Astrocyte (in vitro differentiated cells and primary cell): Measurements from ENCODE around the gene STXBP1. TPM values are rescaled to one million over a fixed set of nuclear protein-coding genes. Genes with fewer than 3 reads are reported as not detected.

Experiments
- DNase-seq: peaks from one replicate; pipeline ENCODE4 v3.0.0-alpha.2; 2010; ENCODE audit warnings: low read depth
- FAIRE-seq: peaks from 2 replicates; lab custom pipeline; 2011; peaks lifted over from hg19 to GRCh38; lab: Jason Lieb, UNC
- H2AFZ ChIP-seq: 2 replicates; pipeline ENCODE4 v1.6.0; 2012; ENCODE audit warnings: low read depth, low read length, inconsistent platforms
- H3K27ac ChIP-seq: 2 replicates; pipeline ENCODE4 v1.5.1; 2011; ENCODE audit warnings: low read depth, low read length, inconsistent platforms
- H3K27me3 ChIP-seq: 2 replicates; pipeline ENCODE4 v1.6.0; 2011; ENCODE audit warnings: low read length, inconsistent platforms; ENCODE audit not compliant: insufficient read depth
- H3K36me3 ChIP-seq: 2 replicates; pipeline ENCODE4 v1.5.1; 2011; ENCODE audit warnings: low read length, inconsistent platforms; ENCODE audit not compliant: insufficient read depth
- H3K4me1 ChIP-seq: 2 replicates; pipeline ENCODE4 v1.5.1; 2011; ENCODE audit warnings: low read length, inconsistent platforms; ENCODE audit not compliant: insufficient read depth
- H3K4me2 ChIP-seq: 2 replicates; pipeline ENCODE4 v1.6.0; 2012; ENCODE audit warnings: low read length, inconsistent platforms
- H3K4me3 ChIP-seq: 2 replicates; pipeline ENCODE4 v1.5.1; 2011; ENCODE audit warnings: low read depth, mild to moderate bottlenecking, low read length, inconsistent platforms; ENCODE audit not compliant: insufficient read depth
- H3K79me2 ChIP-seq: 2 replicates; pipeline ENCODE4 v1.6.0; 2012; ENCODE audit warnings: mild to moderate bottlenecking, low read length, inconsistent platforms; ENCODE audit not compliant: insufficient read depth
- H3K9ac ChIP-seq: 2 replicates; pipeline ENCODE4 v1.6.0; 2012; ENCODE audit warnings: mild to moderate bottlenecking, low read length, inconsistent platforms
- H3K9me3 ChIP-seq: 2 replicates; pipeline ENCODE4 v1.5.1; 2012; ENCODE audit warnings: low read depth, mild to moderate bottlenecking, low read length, inconsistent platforms; ENCODE audit not compliant: insufficient read depth
- H4K20me1 ChIP-seq: 2 replicates; pipeline ENCODE4 v1.6.0; 2012; ENCODE audit warnings: low read length, inconsistent platforms; ENCODE audit not compliant: insufficient read depth
- H3K27ac Mint-ChIP-seq: one replicate; pipeline ENCODE4 v1.8.0; 2021; ENCODE audit warnings: mild to moderate bottlenecking, mixed read lengths; ENCODE audit not compliant: unreplicated experiment
- H3K27me3 Mint-ChIP-seq: one replicate; pipeline ENCODE4 v1.8.0; 2021; ENCODE audit warnings: low read depth, mixed read lengths; ENCODE audit not compliant: unreplicated experiment
- H3K36me3 Mint-ChIP-seq: one replicate; pipeline ENCODE4 v1.8.0; 2021; ENCODE audit warnings: low read depth, mixed read lengths; ENCODE audit not compliant: unreplicated experiment
- H3K4me1 Mint-ChIP-seq: one replicate; pipeline ENCODE4 v1.8.0; 2021; ENCODE audit warnings: low read depth, mixed read lengths; ENCODE audit not compliant: unreplicated experiment
- H3K4me3 Mint-ChIP-seq: one replicate; pipeline ENCODE4 v1.8.0; 2021; ENCODE audit warnings: mild to moderate bottlenecking, moderate library complexity, mixed read lengths; ENCODE audit not compliant: unreplicated experiment
- H3K9me3 Mint-ChIP-seq: one replicate; pipeline ENCODE4 v1.8.0; 2021; ENCODE audit warnings: mild to moderate bottlenecking, mixed read lengths; ENCODE audit not compliant: unreplicated experiment
- CTCF ChIP-seq: IDR thresholded peaks from 2 replicates; pipeline ENCODE4 v1.5.1; 2011; ENCODE audit warnings: low read depth, mild to moderate bottlenecking, inconsistent platforms, low read length, moderate library complexity; ENCODE audit not compliant: insufficient read depth
- EZH2 ChIP-seq: IDR thresholded peaks from 2 replicates; pipeline ENCODE4 v1.6.1; 2012; ENCODE audit warnings: mild to moderate bottlenecking, low read length, inconsistent platforms; ENCODE audit not compliant: insufficient read depth
- total RNA-seq: library from RNA; stranded (reverse); gene quantifications from 2 replicates; pipeline ENCODE4 v1.2.1, GENCODE V29; 2021

The STXBP1 gene
- total RNA-seq, 1 donor from 2014 or later, result 39.6 TPM

- FAIRE-seq (no peak), DNase-seq (no peak)
- Histone ChIP-seq H3K79me2 (no peaks in the 10 kb centered on the region), H3K9ac (no peak overlapping the region), H3K36me3 (no peaks in the 10 kb centered on the region), H3K4me2 (no peak overlapping the region), H3K27ac (no peak overlapping the region), H3K4me3 (no peak overlapping the region), H3K9me3 (no peaks in the 10 kb centered on the region), H3K4me1 (no peaks in the 10 kb centered on the region), H2AFZ (no peak overlapping the region), H3K27me3 (peaks cover 2% of the 10 kb centered on the region), H4K20me1 (no peaks in the 10 kb centered on the region)
- TF ChIP-seq CTCF (no peak), EZH2 (no peak)
- H3K4me3 Mint-ChIP-seq, result no peak overlapping the region
- H3K9me3 Mint-ChIP-seq, result no peaks in the 10 kb centered on the region
- H3K36me3 Mint-ChIP-seq, result no peaks in the 10 kb centered on the region
- H3K27ac Mint-ChIP-seq, result no peak overlapping the region
- no peaks in the 10 kb centered on the region for H3K4me1 Mint-ChIP-seq
- peaks cover 16% of the 10 kb centered on the region for H3K27me3 Mint-ChIP-seq
Observed at GRCh38 chr9:127598839-127599549, 13.1 kb upstream of the STXBP1 start.

DNA sequence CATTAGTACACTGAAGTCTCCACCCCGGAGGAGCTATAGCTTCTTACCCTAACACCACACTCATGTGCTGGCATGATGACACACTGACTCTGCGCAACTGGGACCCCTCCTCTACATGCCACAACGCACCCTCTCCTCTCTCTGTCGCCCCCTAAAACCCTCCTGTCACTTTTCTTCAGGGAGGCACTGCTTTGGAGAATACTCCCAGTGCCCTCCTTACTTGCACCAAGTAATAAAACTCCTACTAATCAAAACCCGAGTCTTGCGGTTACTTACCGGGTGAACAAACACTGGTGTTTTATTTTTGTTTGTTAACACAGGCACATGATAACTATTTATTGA lies 12.6 kb upstream of the STXBP1 start:
- TF ChIP-seq EZH2 (no peak), CTCF (no peak)
- Histone ChIP-seq H3K36me3 (no peaks in the 10 kb centered on the region), H3K27ac (no peak overlapping the region), H3K27me3 (peaks cover 2% of the 10 kb centered on the region), H4K20me1 (no peaks in the 10 kb centered on the region), H3K4me3 (no peak overlapping the region), H3K9me3 (no peaks in the 10 kb centered on the region), H3K9ac (no peak overlapping the region), H3K4me1 (no peaks in the 10 kb centered on the region), H3K79me2 (no peaks in the 10 kb centered on the region), H2AFZ (no peak overlapping the region), H3K4me2 (no peak overlapping the region)
- FAIRE-seq, result no peak
- no peak overlapping the region for H3K4me3 Mint-ChIP-seq
- H3K27ac Mint-ChIP-seq, result no peak overlapping the region
- H3K9me3 Mint-ChIP-seq, result no peaks in the 10 kb centered on the region
- peaks cover 13% of the 10 kb centered on the region for H3K27me3 Mint-ChIP-seq
- no peaks in the 10 kb centered on the region for H3K4me1 Mint-ChIP-seq
- DNase-seq, result no peak
- H3K36me3 Mint-ChIP-seq, result no peaks in the 10 kb centered on the region

- no peaks in the 10 kb centered on the region for H4K20me1 ChIP-seq
- H3K4me1 ChIP-seq, result peaks cover 5% of the 10 kb centered on the region
- Mint-ChIP-seq H3K36me3 (no peaks in the 10 kb centered on the region), H3K4me1 (peaks cover 5% of the 10 kb centered on the region), H3K9me3 (no peaks in the 10 kb centered on the region), H3K4me3 (no peak overlapping the region), H3K27me3 (peaks cover 11% of the 10 kb centered on the region), H3K27ac (no peak overlapping the region)
- H2AFZ ChIP-seq, result no peak overlapping the region
- H3K4me2 ChIP-seq, result no peak overlapping the region
- DNase-seq (no peak), FAIRE-seq (no peak)
- H3K27ac ChIP-seq, result no peak overlapping the region
- no peak overlapping the region for H3K4me3 ChIP-seq
- H3K27me3 ChIP-seq, result peaks cover 2% of the 10 kb centered on the region
- no peak overlapping the region for H3K9ac ChIP-seq
- H3K9me3 ChIP-seq, result no peaks in the 10 kb centered on the region
- H3K36me3 ChIP-seq, result no peaks in the 10 kb centered on the region
- H3K79me2 ChIP-seq, result no peaks in the 10 kb centered on the region
- TF ChIP-seq EZH2 (no peak), CTCF (no peak)
Observed at GRCh38 chr9:127603226-127603625, 8.9 kb upstream of the STXBP1 start.
